ENCODE data around the gene TRRAP. TPM values are rescaled to one million over a fixed set of nuclear protein-coding genes. Genes with fewer than 3 reads are reported as not detected.
A peak's percentile ranks its signal among the peaks of the same experiment; 100 is the strongest.

Gene TRRAP
- total RNA-seq, 2 experiments from 2014 or later = 45.5 to 48.2 TPM

DNA sequence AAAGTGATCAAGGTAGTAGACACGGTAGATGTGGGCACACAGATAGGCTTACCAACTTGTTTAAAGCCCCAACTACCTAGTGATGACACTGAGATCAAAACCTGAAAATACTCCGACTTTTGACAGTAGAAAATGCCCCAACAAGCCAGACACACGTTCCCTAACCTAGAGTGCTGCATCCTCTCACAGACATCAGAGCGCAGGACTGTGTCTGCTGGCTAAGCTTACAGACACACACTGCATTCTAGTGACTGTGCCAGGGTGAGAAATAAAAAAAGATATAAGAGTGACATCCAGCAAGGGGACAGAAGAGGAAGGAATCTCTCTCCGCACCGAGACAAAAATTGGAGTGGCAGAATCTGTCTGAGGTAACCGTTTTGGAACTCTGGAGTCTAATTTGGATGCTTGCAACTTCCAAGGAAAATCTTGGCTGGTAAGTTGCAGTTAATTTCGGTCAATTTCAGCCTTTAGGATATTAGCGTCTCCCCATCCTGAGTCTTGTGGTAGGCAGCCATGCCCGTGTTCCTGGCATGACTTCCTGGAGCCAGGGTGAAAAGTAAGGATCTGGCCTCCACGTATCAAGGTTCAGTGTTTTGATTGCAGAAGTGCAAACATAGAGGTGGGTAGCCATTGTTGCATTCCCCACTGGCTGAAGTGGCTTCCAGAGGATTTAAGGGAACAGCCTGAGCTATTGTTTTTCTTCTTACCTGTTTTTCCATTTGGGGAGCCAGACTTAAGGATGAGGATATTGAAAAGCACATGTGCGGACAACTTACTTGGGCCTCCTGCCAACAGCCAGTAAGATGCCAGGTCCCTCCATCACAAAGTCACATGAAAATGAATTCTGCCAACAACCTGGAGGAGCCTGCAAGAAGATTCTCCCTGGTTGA, 141.4 kb downstream of the TRRAP start:
- TF ChIP-seq, protein P1, sequence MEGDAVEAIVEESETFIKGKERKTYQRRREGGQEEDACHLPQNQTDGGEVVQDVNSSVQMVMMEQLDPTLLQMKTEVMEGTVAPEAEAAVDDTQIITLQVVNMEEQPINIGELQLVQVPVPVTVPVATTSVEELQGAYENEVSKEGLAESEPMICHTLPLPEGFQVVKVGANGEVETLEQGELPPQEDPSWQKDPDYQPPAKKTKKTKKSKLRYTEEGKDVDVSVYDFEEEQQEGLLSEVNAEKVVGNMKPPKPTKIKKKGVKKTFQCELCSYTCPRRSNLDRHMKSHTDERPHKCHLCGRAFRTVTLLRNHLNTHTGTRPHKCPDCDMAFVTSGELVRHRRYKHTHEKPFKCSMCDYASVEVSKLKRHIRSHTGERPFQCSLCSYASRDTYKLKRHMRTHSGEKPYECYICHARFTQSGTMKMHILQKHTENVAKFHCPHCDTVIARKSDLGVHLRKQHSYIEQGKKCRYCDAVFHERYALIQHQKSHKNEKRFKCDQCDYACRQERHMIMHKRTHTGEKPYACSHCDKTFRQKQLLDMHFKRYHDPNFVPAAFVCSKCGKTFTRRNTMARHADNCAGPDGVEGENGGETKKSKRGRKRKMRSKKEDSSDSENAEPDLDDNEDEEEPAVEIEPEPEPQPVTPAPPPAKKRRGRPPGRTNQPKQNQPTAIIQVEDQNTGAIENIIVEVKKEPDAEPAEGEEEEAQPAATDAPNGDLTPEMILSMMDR (IDR thresholded peaks at IDR 0.05) = no peak
- no peaks in the 10 kb centered on the region for H3K27me3 Mint-ChIP-seq
- H3K9me3 Mint-ChIP-seq = no peaks in the 10 kb centered on the region
- ATAC-seq (no peak), DNase-seq (no peak)
- H3K36me3 Mint-ChIP-seq (ENCODE audit: low read depth) = peaks cover 46% of the 10 kb centered on the region
- CTCF ChIA-PET = interaction anchor here (1.4 kb wide), 1 partner anchor 291 kb away, joined by 3 read pairs; no protein-coding TSS in a partner anchor
- no peak overlapping the region for H3K27ac Mint-ChIP-seq
- POLR2A ChIA-PET = no interaction called here
- intact Hi-C loops (cut with micrococcal nuclease) = no loop called here
- H3K4me1 Mint-ChIP-seq (ENCODE audit: low read depth) = peaks cover 10% of the 10 kb centered on the region
- H3K4me3 Mint-ChIP-seq = no peak overlapping the region

GRCh38 chr7:99020413-99020715, 142.0 kb downstream of the TRRAP start:
- no peak overlapping the region for H3K27ac Mint-ChIP-seq
- H3K36me3 Mint-ChIP-seq (ENCODE audit: low read depth) = peaks cover 41% of the 10 kb centered on the region
- no peak overlapping the region for H3K4me3 Mint-ChIP-seq
- ATAC-seq (no peak), DNase-seq (no peak)
- no peaks in the 10 kb centered on the region for H3K9me3 Mint-ChIP-seq
- no peaks in the 10 kb centered on the region for H3K27me3 Mint-ChIP-seq
- H3K4me1 Mint-ChIP-seq (ENCODE audit: low read depth) = peaks cover 8% of the 10 kb centered on the region
- TF ChIP-seq, protein P1 (IDR thresholded peaks at IDR 0.05) = no peak
- intact Hi-C loops (cut with micrococcal nuclease) = no loop called here
- ChIA-PET POLR2A (no interaction called here), CTCF (interaction anchor here (1.4 kb wide), 1 partner anchor 291 kb away, joined by 3 read pairs; no protein-coding TSS in a partner anchor)

GRCh38 chr7:99021941-99022560, 143.7 kb downstream of the TRRAP start:
- POLR2A ChIA-PET = no interaction called here
- Mint-ChIP-seq H3K27ac (no peak overlapping the region), H3K4me1 (ENCODE audit: low read depth) (peaks cover 2% of the 10 kb centered on the region), H3K27me3 (no peaks in the 10 kb centered on the region), H3K9me3 (no peaks in the 10 kb centered on the region), H3K36me3 (ENCODE audit: low read depth) (peaks cover 27% of the 10 kb centered on the region), H3K4me3 (no peak overlapping the region)
- intact Hi-C loops (cut with micrococcal nuclease) = no loop called here
- TF ChIP-seq, protein P1 (IDR thresholded peaks at IDR 0.05) = no peak
- DNase-seq = no peak
- no peak for ATAC-seq
- CTCF ChIA-PET = interaction anchor here (1.2 kb wide), 1 partner anchor 291 kb away, joined by 3 read pairs; no protein-coding TSS in a partner anchor

GRCh38 chr7:99024066-99024465, 145.7 kb downstream of the TRRAP start:
- Mint-ChIP-seq H3K27ac (peak overlapping the region; percentile 20), H3K4me1 (ENCODE audit: low read depth) (peaks cover 6% of the 10 kb centered on the region), H3K9me3 (no peaks in the 10 kb centered on the region), H3K27me3 (no peaks in the 10 kb centered on the region), H3K4me3 (no peak overlapping the region), H3K36me3 (ENCODE audit: low read depth) (peaks cover 29% of the 10 kb centered on the region)
- ChIA-PET POLR2A (interaction anchor here (0.8 kb wide), 1 partner anchor 287 kb away, joined by 3 read pairs; no protein-coding TSS in a partner anchor), CTCF (interaction anchor here (1.0 to 1.4 kb wide), 2 partner anchors 16 to 72 kb away, joined by 3 read pairs; no protein-coding TSS in a partner anchor)
- DNase-seq (no peak), ATAC-seq (no peak)
- TF ChIP-seq, protein P1 (IDR thresholded peaks at IDR 0.05) = no peak
- intact Hi-C loops (cut with micrococcal nuclease) = no loop called here

GRCh38 chr7:99027241-99027640, 148.9 kb downstream of the TRRAP start:
- H3K4me1 Mint-ChIP-seq (ENCODE audit: low read depth) = peaks cover 6% of the 10 kb centered on the region
- TF ChIP-seq, protein P1 (IDR thresholded peaks at IDR 0.05) = no peak
- ChIA-PET POLR2A (no interaction called here), CTCF (no interaction called here)
- no peaks in the 10 kb centered on the region for H3K9me3 Mint-ChIP-seq
- DNase-seq = no peak
- H3K27ac Mint-ChIP-seq = peak overlapping the region; percentile 64
- H3K4me3 Mint-ChIP-seq = no peak overlapping the region
- no peak for ATAC-seq
- peaks cover 28% of the 10 kb centered on the region for H3K36me3 Mint-ChIP-seq (ENCODE audit: low read depth)
- intact Hi-C loops (cut with micrococcal nuclease) = no loop called here
- no peaks in the 10 kb centered on the region for H3K27me3 Mint-ChIP-seq
